BJ (cell line): ENCODE data around the gene DISP2. TPM values are rescaled to one million over a fixed set of nuclear protein-coding genes. Genes with fewer than 3 reads are reported as not detected.

Experiments used
- CTCF ChIA-PET: fragments of 350-600 bp; formaldehyde crosslinking; extraction: SDS; loops from one replicate; lab custom pipeline; 2021; ENCODE audit warnings: antibody characterized with exemption, inconsistent platforms; lab: Yijun Ruan, JAX
- POLR2A ChIA-PET: fragments of 300-600 bp; sonication (Branson Sonifier 250); formaldehyde crosslinking; extraction: SDS; loops from one replicate; lab custom pipeline; 2021; ENCODE audit warnings: antibody characterized with exemption; lab: Charles Lee
- DNase-seq: peaks from one replicate; pipeline ENCODE4 v3.0.0-alpha.2; 2011; ENCODE audit warnings: low read depth
- H3K27me3 ChIP-seq: 2 replicates; pipeline ENCODE4 v1.6.0; 2011; ENCODE audit warnings: low read length; ENCODE audit not compliant: control insufficient read depth, insufficient read depth
- H3K36me3 ChIP-seq: 2 replicates; pipeline ENCODE4 v1.5.1; 2011; ENCODE audit warnings: low read length; ENCODE audit not compliant: control insufficient read depth, insufficient read depth
- H3K4me3 ChIP-seq: 2 replicates; pipeline ENCODE4 v1.5.1; 2011; ENCODE audit warnings: low read depth, mild to moderate bottlenecking, control low read depth, low read length
- CTCF ChIP-seq: IDR thresholded peaks from 2 replicates; pipeline ENCODE4 v1.5.1; 2011; ENCODE audit warnings: low read depth, mild to moderate bottlenecking, control low read depth, inconsistent platforms, low read length, moderate library complexity; ENCODE audit not compliant: insufficient read depth
- polyA plus RNA-seq: library from polyadenylated mRNA; depleted of rRNA; stranded (reverse); fragments of >200 nt; gene quantifications from 2 replicates; pipeline ENCODE4 v1.2.3, GENCODE V29; 2011

Gene DISP2
- polyA plus RNA-seq, 1 experiment: 0.16 TPM

DNA sequence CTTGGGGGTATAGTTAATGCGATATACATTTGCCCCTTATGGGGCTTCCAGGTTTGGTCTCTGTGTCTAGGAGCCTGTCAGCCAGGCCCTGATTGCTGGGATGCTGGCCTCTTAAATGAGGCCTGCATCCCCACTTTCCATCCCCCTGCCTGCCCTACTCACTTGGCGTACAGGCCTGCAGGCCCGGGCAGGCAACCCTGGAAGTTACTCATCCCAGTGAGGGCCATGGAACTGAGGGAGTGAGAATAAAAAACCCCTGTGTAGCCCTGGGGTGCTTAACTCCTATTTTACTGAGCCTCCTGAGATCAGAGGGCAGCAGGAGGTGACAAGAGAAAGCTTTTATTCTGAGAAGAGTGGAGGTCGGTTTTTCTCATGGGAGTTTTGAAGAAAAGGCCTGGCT is 2.0 kb downstream of the DISP2 start:
- CTCF ChIA-PET: interaction anchor here (1.1 kb wide), 1 partner anchor 85 kb away, joined by 4 read pairs; no protein-coding TSS in a partner anchor

DNA sequence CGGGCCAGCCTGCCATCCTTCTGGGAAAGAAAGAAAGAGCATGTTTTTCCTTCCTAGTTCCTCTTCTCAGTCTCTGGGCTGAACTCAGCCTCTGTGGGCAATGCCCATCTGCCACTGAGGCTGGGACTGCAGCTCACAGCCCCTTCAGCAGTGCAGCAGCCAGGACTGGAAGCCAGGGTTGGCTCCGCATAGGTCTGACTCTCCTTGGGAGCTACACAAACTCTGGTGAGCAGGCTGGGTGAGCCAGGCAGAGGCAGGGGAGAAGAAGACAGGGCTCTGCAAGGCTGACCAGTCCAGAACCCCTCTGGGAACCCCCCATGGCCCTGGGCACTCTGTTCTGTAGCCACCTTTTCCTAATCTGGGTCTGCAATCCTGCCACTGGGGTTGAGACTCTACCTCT is 3.6 kb downstream of the DISP2 start:
- Histone ChIP-seq H3K36me3 (no peaks in the 10 kb centered on the region), H3K27me3 (peaks cover 11% of the 10 kb centered on the region), H3K4me3 (no peak overlapping the region)
- POLR2A ChIA-PET: no interaction called here
- no peak for TF ChIP-seq CTCF
- CTCF ChIA-PET: no interaction called here
- no peak for DNase-seq

More for the DNA sequence above, 2.0 kb downstream of the DISP2 start:
- no peaks in the 10 kb centered on the region for H3K36me3 ChIP-seq
- DNase-seq: no peak
- TF ChIP-seq CTCF: no peak
- POLR2A ChIA-PET: no interaction called here
- H3K4me3 ChIP-seq: no peak overlapping the region
- peaks cover 11% of the 10 kb centered on the region for H3K27me3 ChIP-seq

GRCh38 chr15:40363611-40364010 is 5.6 kb downstream of the DISP2 start:
- Histone ChIP-seq H3K27me3 (peaks cover 11% of the 10 kb centered on the region), H3K4me3 (no peak overlapping the region), H3K36me3 (no peaks in the 10 kb centered on the region)
- DNase-seq: no peak
- POLR2A ChIA-PET: no interaction called here
- CTCF ChIA-PET: interaction anchor here (0.6 to 1.6 kb wide), 5 partner anchors 15 to 61 kb away, joined by 3 to 8 read pairs (median 3); no protein-coding TSS in a partner anchor
- TF ChIP-seq CTCF: no peak

DNA sequence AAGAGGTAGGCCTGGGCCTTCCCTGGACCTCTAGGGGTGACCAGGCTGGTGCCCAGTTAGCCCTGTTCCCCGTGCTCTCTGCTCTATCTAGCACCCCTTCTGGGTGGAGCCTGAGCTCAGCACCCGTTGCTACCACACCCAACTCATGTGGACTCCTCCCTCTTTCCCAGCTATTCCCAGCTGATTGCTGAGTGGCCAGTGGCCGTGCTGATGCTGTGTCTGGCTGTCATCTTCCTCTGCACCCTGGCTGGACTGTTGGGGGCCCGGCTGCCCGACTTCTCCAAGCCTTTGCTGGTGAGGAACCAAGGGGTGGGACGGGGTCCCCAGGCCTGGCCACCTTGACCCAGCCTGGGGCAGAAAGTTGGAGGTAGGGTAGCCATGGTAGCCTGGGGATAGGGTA is 6.2 kb downstream of the DISP2 start:
- peaks cover 7% of the 10 kb centered on the region for H3K27me3 ChIP-seq
- ChIA-PET POLR2A (interaction anchor here (0.6 kb wide), 1 partner anchor 58 kb away, joined by 6 read pairs; no protein-coding TSS in a partner anchor), CTCF (interaction anchor here (1.6 to 6.3 kb wide), 2 partner anchors 21 to 58 kb away, joined by 8 to 57 read pairs; partner anchors contain the start of gene CCDC9B)
- DNase-seq: no peak
- no peaks in the 10 kb centered on the region for H3K36me3 ChIP-seq
- no peak overlapping the region for H3K4me3 ChIP-seq
- TF ChIP-seq CTCF: no peak

- TF ChIP-seq CTCF: no peak
- Histone ChIP-seq H3K4me3 (no peak overlapping the region), H3K27me3 (peaks cover 5% of the 10 kb centered on the region), H3K36me3 (no peaks in the 10 kb centered on the region)
- POLR2A ChIA-PET: no interaction called here
- CTCF ChIA-PET: interaction anchor here (0.8 to 6.3 kb wide), 5 partner anchors 9 to 90 kb away, joined by 3 to 57 read pairs (median 8); partner anchors contain the start of gene CCDC9B
- DNase-seq: no peak
These were observed 7.0 kb downstream of the DISP2 start for GRCh38 chr15:40365016-40365415.
